Hindlimb muscle (tissue), 1 donor: ENCODE data around the gene IRF2. TPM values are rescaled to one million over a fixed set of nuclear protein-coding genes. Genes with fewer than 3 reads are reported as not detected.
A peak's percentile ranks its signal among the peaks of the same experiment; 100 is the strongest.
"Not testable (repeated sequence)": the region's sequence is repeated elsewhere in the genome, so short reads cannot be mapped to it uniquely, and the experiment has no call there.

Experiments used
- DNase-seq: peaks from one replicate; pipeline ENCODE4 v3.0.0-alpha.2; 2013
- polyA plus RNA-seq: library from polyadenylated mRNA; unstranded; fragments of 120-200 nt; gene quantifications from one replicate; pipeline ENCODE4 v1.2.1, GENCODE V29; 2013; ENCODE audit not compliant: insufficient read length

The IRF2 gene
- polyA plus RNA-seq, 1 donor: 16.7 TPM

- DNase-seq: no peak
Observed at GRCh38 chr4:184362396-184362795, 112.0 kb downstream of the IRF2 start.

- no peak for DNase-seq
Observed at GRCh38 chr4:184361443-184361842, 112.9 kb downstream of the IRF2 start.

GRCh38 chr4:184359888-184360287 is 114.5 kb downstream of the IRF2 start:
- no peak for DNase-seq

- DNase-seq: no peak
Observed at GRCh38 chr4:184358521-184359232, 115.7 kb downstream of the IRF2 start.

GRCh38 chr4:184357772-184358171 is 116.6 kb downstream of the IRF2 start:
- DNase-seq: no peak

- no peak for DNase-seq
Observed at GRCh38 chr4:184357165-184357564, 117.2 kb downstream of the IRF2 start.

GRCh38 chr4:184356366-184356765 is 118.0 kb downstream of the IRF2 start:
- DNase-seq: no peak

- DNase-seq: no peak
Observed at GRCh38 chr4:184355857-184356256, 118.5 kb downstream of the IRF2 start.

- peak; percentile 82 for DNase-seq
Observed at GRCh38 chr4:184355111-184355604, 119.2 kb downstream of the IRF2 start.

- no peak for DNase-seq
Observed at GRCh38 chr4:184352891-184353290, 121.5 kb downstream of the IRF2 start.

GRCh38 chr4:184351560-184352451 is 122.5 kb downstream of the IRF2 start:
- no peak for DNase-seq

- no peak for DNase-seq
Observed at GRCh38 chr4:184350964-184351363, 123.4 kb downstream of the IRF2 start.

- DNase-seq: no peak
Observed at GRCh38 chr4:184350213-184350817, 124.0 kb downstream of the IRF2 start.

GRCh38 chr4:184349283-184350039 is 124.9 kb downstream of the IRF2 start:
- no peak for DNase-seq

GRCh38 chr4:184348311-184349233 is 125.8 kb downstream of the IRF2 start:
- no peak for DNase-seq

GRCh38 chr4:184347251-184348239 is 126.8 kb downstream of the IRF2 start:
- peak; percentile 50 for DNase-seq

- no peak for DNase-seq
Observed at GRCh38 chr4:184346682-184347081, 127.7 kb downstream of the IRF2 start.

GRCh38 chr4:184346273-184346672 is 128.1 kb downstream of the IRF2 start:
- not testable (repeated sequence) for DNase-seq

- DNase-seq: no peak
Observed at GRCh38 chr4:184345573-184345922, 128.8 kb downstream of the IRF2 start.
